Dermis microvascular lymphatic vessel endothelial cell (primary cell): ENCODE measurements around the gene F2RL1. TPM values are rescaled to one million over a fixed set of nuclear protein-coding genes. Genes with fewer than 3 reads are reported as not detected.
A peak's percentile ranks its signal among the peaks of the same experiment; 100 is the strongest.
"Not testable (repeated sequence)": the region's sequence is repeated elsewhere in the genome, so short reads cannot be mapped to it uniquely, and the experiment has no call there.

Experiments used
- DNase-seq, 2 donors: peaks; one replicate each; pipeline versions ENCODE4 v3.0.0 to v3.0.0-alpha.2; 2010; ENCODE audit warnings: low read depth in 2 of 2
- total RNA-seq: library from RNA; depleted of rRNA; stranded (reverse); fragments of >200 nt; gene quantifications from 2 replicates; pipeline ENCODE4 v1.2.1, GENCODE V29; 2014

Gene F2RL1
- total RNA-seq, 1 donor from 2014 or later = 61.2 TPM

DNA sequence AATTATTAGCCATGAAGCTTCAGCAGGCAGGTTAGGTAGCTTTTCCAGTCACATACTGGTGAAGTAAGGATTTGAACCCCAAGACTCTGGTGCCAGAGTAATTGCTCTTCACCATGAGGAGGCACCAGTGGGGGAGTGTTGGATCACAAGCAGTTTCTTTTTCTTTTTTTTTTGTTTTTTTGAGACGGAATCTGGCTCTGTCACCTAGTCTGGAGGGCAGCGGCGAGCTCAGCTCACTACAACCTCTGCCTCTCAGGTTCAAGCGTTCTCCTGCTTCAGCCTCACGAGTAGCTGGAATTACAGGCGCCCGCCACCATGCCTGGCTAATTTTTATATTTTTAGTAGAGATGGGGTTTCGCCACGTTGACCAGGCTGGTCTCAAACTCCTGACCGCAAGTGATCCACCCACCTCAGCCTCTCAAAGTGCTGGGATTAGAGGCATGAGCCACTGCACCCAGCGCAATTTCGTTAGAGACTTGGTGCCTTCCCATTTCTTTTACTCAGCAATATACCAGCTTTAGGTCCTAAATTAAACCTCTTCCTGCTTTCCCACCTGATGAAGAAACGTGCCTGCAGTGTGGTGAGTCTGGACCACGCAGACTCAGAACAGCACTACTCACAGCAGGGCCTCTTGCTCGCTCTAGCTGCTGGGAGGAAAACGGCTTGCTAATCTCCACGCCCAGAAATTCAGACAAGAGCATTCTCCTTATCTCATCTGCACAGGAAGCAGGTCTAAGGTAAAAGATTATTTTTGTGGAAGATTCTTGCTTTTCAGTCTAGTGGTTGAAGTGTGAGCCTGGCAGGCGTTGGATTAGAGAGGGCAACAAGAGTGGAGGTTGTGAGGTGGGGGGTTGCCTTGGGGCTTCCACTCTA lies 30.8 kb downstream of the F2RL1 start, which contains the start of gene S100Z:
Gene S100Z, plus strand, starts transcription at position 596 of the 873 bp plus-strand sequence. CDS start 25,346 bp downstream, outside the sequence.
- no peak for DNase-seq

DNA sequence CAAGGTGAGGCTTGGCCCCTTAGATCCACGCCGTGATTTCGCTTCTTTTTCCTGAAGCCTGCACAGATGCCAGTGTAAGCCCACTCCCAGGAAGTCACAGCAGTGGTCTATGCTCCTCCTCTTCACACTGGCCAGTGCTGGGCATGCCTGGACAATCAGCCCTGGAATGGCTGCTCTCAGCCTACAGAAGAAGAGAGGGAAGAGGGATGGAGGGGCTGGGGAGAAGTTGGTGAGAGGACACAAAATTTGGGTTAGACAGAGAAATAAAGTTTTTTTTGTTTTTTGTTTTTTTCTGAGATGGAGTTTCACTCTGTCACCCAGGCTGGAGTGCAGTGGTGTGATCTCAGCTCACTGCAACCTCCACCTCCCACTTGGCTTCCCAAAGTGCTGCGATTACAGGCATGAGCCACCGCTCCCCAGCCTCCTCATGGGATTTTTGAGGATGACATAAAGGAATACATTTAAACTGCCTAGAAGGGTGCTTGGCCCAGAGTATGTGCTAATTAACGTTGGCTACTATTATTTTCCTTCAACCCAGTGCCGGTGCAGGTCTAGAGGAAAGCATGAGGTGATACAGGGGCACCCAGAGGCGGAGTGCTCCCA lies 31.8 kb downstream of the F2RL1 start:
- no peak for DNase-seq

GRCh38 chr5:76851728-76852369 lies 33.0 kb downstream of the F2RL1 start:
- no peak for DNase-seq

GRCh38 chr5:76852772-76853171 lies 33.9 kb downstream of the F2RL1 start:
- DNase-seq = no peak

DNA sequence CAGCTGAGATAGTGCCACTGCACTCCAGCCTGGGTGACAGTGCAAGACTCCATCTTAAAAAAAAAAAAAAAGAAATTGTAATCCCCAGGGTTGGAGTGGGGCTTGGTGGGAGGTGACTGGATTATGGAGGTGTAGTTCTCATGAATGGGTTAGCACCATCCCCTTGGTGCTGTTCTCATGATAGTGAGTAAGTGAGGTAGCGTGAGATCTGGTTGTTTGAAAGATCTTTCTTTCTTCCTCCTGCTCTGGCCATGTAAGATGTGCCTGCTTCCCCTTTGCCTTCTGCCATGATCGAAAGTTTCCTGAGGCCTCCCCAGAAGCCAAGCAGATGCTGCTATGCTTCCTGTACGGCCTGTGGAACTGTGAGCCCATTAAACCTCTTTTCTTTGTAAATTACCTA lies 34.9 kb downstream of the F2RL1 start:
- not testable (repeated sequence) for DNase-seq

DNA sequence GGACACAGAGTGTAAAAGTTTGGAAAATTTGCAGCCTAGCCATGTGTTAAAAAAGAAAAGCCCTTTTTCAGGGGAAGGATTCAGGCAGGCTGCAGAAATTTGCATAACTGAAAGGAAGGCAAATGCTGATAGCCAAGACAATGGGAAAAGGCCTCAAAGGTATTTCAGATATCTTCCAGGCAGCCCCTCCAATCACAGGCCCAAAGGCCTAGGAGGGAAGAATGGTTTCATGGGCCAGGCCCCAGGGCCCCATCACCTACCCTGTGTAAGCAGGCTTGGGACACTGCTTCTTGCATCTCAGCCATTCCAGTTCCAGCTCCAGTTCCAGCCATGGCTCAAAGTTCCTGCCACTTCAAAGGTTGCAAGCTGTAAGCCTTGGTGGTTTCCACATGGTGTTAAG lies 35.8 kb downstream of the F2RL1 start:
- no peak for DNase-seq

GRCh38 chr5:76855501-76855900 lies 36.7 kb downstream of the F2RL1 start:
- DNase-seq = not testable (repeated sequence)

DNA sequence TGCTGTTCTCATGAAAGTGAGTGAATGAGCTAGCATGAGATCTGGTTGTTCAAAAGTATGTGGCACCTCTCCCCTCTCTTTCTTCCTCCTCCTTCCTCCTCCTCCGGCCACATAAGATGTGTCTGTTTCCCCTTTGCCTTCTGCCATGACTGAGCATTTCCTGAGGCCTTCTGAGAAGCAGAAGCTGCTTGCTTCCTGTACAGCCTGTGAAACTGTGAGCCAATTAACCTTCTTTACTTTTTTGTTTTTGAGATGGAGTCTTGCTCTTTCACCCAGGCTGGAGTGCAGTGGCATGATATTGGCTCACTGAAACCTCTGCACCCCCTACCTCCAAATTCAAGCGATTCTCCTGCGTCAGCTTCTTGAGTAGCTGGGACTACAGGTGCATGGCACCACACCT lies 37.1 kb downstream of the F2RL1 start:
- DNase-seq = peak in 1 of 2 donors; percentile 42

DNA sequence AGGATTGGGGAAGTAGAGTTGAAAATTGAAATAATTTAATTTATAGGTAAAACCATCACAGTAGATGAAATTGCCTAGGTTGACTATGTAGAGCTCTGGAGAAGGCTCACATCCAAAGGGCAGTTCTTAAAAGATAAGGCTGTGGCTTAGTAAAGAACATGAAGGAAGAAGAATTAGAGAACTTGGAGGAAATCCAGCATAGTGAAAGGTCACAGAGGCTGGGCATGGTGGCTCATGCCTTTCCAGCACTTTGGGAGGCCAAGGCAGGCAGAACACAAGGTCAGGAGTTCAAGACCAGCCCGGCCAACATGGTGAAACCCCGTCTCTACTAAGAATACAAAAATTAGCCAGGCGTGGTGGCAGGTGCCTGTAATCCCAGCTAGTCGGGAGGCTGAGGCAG lies 38.0 kb downstream of the F2RL1 start:
- DNase-seq = not testable (repeated sequence)

GRCh38 chr5:76859591-76860247 lies 40.9 kb downstream of the F2RL1 start:
- DNase-seq = no peak

- no peak for DNase-seq
These were observed 42.8 kb downstream of the F2RL1 start for GRCh38 chr5:76861612-76862011.

- no peak for DNase-seq
These were observed 44.2 kb downstream of the F2RL1 start for GRCh38 chr5:76863001-76863400.

DNA sequence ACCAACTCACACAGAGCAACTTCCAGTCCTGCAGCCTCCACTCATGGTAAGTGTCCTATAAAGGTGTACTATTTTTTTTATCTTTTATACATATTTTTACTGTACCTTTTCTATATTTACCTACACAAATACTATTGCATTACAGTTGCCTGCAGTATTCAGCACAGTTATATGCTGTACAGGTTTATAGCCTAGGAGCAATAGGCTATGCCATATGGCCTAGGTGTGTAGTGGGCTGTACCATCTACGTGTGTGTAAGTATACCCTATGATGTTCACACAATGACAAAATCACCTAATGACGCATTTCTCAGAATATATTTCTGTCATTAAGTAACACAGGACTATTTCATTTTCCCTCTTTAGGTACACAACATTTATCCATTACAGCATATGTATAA lies 47.7 kb downstream of the F2RL1 start:
- DNase-seq = no peak

DNA sequence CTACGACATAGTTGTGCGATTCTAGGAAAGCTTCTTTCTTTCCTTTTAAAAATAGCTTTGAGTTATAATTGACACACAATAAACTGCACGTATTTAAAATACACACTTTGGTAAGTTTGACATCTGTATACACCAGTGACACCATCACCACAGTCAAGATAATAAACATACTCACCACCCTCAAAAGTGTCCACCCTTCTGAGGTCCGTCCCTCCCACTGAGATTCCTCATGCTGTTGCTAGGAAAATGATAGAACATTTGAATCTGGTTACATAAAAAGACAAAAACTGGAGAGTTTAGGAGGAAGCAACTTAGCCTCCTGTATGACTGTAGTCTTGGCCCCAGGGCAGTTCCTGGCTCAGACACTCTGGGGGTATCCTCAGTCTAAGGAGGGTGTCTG lies 48.2 kb downstream of the F2RL1 start:
- no peak for DNase-seq

DNA sequence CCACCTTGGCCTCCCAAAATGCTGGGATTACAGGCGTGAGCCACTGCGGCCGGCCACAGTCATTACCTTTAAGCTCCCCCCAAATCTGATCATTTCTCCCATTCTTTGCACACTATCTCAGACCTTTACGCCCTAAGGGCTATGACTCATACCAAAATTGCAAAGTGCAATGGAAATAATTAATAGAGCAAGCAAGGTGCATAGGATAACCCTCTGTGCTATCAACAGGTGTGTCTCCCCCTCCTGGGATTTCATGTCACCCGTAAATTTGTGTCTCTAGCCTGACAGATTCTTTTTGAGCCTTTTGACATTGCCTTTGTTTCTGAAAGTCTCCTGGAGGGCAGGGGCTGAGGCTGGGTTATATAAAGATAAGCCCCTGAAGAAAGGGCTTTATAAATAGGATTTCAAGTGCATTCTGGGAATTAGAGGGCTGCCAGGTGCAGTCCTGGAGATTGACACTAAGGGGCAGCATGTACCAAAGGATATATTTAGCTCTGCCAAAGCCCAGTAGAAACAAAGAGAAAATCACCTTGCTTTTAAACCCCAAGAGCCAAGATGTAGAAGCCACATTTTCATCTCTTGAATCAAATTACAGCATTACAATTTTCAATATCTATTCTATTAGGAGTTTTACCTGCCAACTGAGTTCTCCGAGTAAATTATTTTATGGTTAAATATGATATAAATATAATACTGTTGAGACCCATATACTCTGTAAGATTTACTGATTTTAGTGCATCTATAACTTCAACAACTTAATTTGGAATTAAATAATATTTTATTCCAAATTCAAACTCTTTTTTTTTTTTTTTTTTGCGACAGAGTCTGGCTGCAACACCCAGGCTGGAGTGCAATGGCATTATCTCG lies 49.2 kb downstream of the F2RL1 start:
- DNase-seq = peak; percentile 44 to 74

DNA sequence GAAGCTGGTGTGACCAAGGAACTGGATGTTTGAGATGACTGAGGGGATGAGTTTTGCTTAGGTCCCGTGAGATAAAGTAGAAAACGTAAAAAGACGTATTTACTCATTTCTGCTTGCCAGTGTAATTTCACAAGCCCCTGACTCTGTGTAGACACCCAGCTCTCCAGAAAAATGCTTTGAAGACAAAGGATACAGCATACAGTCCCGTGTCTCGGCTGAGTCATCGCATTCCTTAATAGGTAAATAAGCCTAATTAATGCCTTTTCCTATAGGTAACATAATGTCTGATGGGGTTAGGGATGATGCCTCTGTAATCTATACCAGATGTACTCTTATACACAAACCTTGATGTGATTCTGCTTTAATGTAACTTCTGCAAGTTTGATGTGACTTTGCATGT lies 51.2 kb downstream of the F2RL1 start:
- DNase-seq = no peak

DNA sequence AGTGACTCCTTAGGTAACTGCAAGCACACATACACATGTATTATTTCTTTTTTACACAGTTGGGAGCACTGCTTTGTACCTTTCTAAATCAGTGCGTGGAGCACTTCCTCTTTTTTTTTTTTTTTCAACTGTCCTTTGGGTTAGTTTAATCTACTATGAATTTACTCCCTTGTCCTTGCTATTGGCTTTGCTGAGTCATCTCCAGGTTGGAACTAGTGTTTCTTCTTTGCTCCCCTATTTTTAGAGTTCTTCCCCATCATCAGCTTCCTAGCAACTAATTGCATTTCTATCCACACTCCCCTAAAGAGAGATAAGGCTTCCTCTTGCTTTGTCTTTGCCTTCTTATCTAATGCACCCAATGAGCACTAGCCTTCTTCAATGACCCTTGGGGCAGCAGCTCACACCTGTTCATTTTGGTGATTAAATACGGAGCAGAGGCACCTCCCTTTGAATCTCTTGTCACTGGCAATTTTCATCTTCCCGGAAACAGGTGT lies 55.3 kb downstream of the F2RL1 start:
- no peak for DNase-seq
